Large intestine (tissue), 12 donors: ENCODE results near the gene C11orf97. TPM values are rescaled to one million over a fixed set of nuclear protein-coding genes. Genes with fewer than 3 reads are reported as not detected.

ENCODE experiments used
- DNase-seq, 2 donors: peaks; one replicate each; pipeline versions ENCODE4 v3.0.0 to v3.0.0-alpha.2; 2013
- H3K27ac ChIP-seq: one replicate; pipeline ENCODE4 v1.5.1; 2013; ENCODE audit warnings: low read length
- H3K27me3 ChIP-seq: 2 replicates; pipeline ENCODE4 v1.6.1; 2013; ENCODE audit warnings: low read length; ENCODE audit not compliant: control insufficient read depth, insufficient read depth
- H3K36me3 ChIP-seq: 2 replicates; pipeline ENCODE4 v1.6.1; 2013; ENCODE audit warnings: low read length; ENCODE audit not compliant: control insufficient read depth, insufficient read depth
- H3K4me1 ChIP-seq: one replicate; pipeline ENCODE4 v1.6.1; 2013; ENCODE audit warnings: low read length; ENCODE audit not compliant: control insufficient read depth, insufficient read depth
- H3K4me3 ChIP-seq: one replicate; pipeline ENCODE4 v1.5.1; 2013; ENCODE audit warnings: low read length
- H3K9me3 ChIP-seq: one replicate; pipeline ENCODE4 v1.6.1; 2013; ENCODE audit warnings: mild to moderate bottlenecking, low read depth, low read length, moderate library complexity; ENCODE audit not compliant: control insufficient read depth
- WGBS: methylation state at CpG from one replicate; pipeline ENCODE4 v1.1.5; 2013; ENCODE audit warnings: low lambda C conversion rate; ENCODE audit not compliant: insufficient coverage; 5-methylcytosine and 5-hydroxymethylcytosine counted together
- long read RNA-seq, 11 donors: transcript quantifications; one replicate each; lab custom pipeline, GENCODE V29; 2026
- polyA plus RNA-seq: library from polyadenylated mRNA; unstranded; fragments of 120-200 nt; gene quantifications from one replicate; pipeline ENCODE4 v1.2.1, GENCODE V29; 2013

The C11orf97 gene, protein sequence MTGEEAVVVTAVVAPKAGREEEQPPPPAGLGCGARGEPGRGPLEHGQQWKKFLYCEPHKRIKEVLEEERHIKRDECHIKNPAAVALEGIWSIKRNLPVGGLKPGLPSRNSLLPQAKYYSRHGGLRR
- polyA plus RNA-seq = not detected
- long read RNA-seq, donor 1 = 0 reads
- long read RNA-seq, donor 2 = 0 reads
- long read RNA-seq, donor 3 = 0 reads
- long read RNA-seq, donor 4 = 0 reads
- long read RNA-seq, donor 5, partial matches to known transcripts = 0 of 1 reads
- long read RNA-seq, donor 5, other reads (novel, unspliced or antisense) = 0 of 1 reads
- long read RNA-seq, donor 6 = 0 reads
- long read RNA-seq, donor 7 = 0 reads
- long read RNA-seq, donor 8 = 0 reads
- long read RNA-seq, donor 9 = 0 reads
- long read RNA-seq, donor 10, partial matches to known transcripts = 0 of 1 reads
- long read RNA-seq, donor 10, other reads (novel, unspliced or antisense) = 0 of 1 reads
- long read RNA-seq, donor 11 = 0 reads

DNA sequence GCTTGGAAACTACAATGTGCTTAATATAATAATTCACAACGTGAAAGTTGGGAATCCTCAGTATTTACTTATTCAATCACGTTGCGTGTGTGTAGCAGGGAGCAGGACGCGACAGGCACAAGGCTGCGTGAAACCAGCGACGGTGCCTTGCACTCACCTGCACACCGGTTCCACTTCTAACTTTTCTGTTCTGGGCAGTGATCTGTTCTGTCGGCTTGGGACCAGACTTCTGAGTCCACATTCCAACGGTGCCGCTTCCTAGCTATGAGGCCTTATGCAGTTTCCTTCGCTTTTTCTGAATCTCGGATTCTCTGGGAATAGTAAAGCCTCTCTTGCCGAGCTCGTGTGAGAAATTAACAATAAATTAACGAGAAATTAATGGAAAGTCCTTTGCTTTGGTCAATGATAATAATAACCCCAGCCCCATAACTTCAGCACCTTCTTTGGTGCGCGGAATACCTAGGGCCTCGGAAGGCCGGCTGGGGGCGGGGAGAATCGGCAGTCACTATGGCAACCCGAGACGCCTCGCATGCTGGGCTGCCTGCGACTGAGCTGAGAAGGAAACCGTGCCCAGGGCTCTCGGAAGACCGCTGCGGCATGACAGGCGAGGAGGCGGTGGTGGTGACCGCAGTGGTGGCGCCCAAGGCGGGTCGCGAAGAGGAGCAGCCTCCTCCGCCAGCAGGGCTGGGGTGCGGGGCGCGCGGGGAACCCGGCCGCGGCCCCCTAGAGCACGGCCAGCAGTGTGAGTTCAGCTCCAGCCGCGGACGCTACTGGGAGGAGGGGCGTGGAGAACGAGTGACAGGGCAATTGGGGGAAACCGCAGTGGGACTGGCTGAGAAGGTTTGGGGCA is at the start of gene C11orf97:
Gene C11orf97 (plus strand): TSS at position 530 of the 850 bp plus-strand sequence. CDS start 68 bp downstream, at position 598.
- Histone ChIP-seq H3K27ac (peak within 1 kb of the TSS; percentile 5), H3K36me3 (no peaks in the 10 kb centered on the region), H3K27me3 (no peaks in the 10 kb centered on the region), H3K9me3 (no peaks in the 10 kb centered on the region), H3K4me3 (peak within 1 kb of the TSS; percentile 37), H3K4me1 (peaks cover 11% of the 10 kb centered on the region)
- peak; percentile 37 to 61 for DNase-seq
- no CpG with 5 or more reads among the region's 53 CpGs for WGBS

DNA sequence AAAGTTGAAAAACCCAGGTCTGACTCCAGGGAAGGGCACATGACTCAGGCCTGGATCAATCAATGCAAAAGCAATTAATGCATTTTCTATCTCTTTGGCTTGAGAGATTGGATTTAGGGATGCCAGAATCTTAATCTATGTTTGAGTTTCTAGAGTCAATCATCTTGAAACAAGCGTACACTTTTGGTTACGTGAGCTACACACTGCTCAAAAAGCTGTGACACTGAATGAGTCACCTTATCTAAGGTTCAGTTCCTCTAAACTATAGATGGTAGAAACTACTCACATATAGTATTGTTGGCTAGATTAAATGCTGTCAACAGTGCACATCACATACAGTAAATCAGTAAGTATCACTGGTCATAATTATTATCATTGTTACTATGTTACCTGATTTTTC is 42.8 kb upstream of the C11orf97 start:
- WGBS = no CpG with 5 or more reads among the region's 2 CpGs
- H3K36me3 ChIP-seq = peaks cover 26% of the 10 kb centered on the region

DNA sequence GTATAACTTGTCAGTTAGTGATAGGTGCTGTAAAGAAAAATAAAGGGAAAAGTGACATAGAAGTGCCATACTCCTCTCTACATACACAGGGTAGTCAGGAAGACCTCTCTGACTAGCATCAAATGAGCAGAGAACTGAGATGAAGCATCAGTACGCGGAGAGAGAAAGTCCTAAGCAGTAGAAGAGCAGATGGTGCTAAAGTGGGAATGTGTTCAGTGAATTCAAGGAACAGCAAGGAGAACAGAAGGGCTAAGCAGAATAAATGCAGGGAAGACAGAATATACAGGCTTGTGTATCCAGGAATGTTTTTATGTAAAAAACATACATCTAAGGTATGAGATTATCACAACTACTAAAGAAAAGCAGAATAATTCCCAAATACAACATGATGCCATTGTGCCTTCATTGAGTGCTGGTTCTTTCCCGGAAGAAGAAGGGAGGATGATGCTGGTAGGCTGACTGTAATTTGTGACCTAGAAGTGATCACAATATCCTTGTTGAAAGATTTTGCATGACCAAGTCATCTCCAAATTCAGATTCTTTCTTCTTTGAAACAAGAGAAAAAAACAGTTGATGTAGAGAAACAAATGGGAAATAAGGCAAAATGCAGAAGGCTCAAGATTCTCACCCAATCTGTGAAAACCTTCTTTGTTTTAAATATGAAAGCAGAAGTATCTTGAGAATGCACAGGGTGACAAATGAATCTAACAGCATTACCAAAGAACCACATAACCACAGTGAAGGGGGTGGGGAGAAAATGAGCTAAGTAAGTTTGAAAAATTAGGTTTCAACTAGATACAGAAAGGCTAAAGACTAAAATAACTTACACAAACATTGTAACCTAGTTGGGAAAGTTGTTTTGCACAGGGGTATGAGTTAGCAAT is 39.1 kb upstream of the C11orf97 start:
- no peak overlapping the region for H3K27ac ChIP-seq
- H3K36me3 ChIP-seq = peaks cover 24% of the 10 kb centered on the region
- no peak overlapping the region for H3K4me3 ChIP-seq
- no peaks in the 10 kb centered on the region for H3K4me1 ChIP-seq
- WGBS = 90% methylated on average over 2 of the region's 3 CpGs
- DNase-seq = peak; percentile 2 to 4
- H3K27me3 ChIP-seq = no peaks in the 10 kb centered on the region
- H3K9me3 ChIP-seq = no peaks in the 10 kb centered on the region

More for the DNA sequence above, 42.8 kb upstream of the C11orf97 start:
- Histone ChIP-seq H3K9me3 (no peaks in the 10 kb centered on the region), H3K27ac (no peak overlapping the region), H3K4me3 (no peak overlapping the region), H3K4me1 (no peaks in the 10 kb centered on the region), H3K27me3 (no peaks in the 10 kb centered on the region)
- no peak for DNase-seq

DNA sequence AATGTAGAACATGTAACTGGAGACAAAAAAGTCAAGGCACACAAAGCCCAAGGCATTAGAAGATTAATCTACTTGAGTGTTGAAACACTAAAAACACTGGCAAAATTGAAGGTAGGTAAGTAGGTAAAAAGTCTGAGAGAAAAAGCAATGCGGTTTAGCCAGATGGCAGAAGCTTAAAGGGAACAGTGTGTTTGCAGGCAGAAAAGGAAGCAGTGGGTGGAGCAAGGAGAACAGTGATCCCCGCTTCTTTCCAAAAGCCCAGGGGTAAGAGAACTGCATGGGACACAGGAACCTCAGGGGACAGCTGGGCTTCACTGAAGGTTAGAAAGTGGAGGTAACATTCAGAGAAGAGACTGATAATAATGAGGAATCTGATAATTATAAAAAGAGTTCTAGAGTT is 34.6 kb upstream of the C11orf97 start:
- H3K27me3 ChIP-seq = no peaks in the 10 kb centered on the region
- H3K36me3 ChIP-seq = peaks cover 28% of the 10 kb centered on the region
- no peak for DNase-seq
- WGBS = 92% methylated on average over 2 of the region's 2 CpGs
- no peak overlapping the region for H3K27ac ChIP-seq
- no peaks in the 10 kb centered on the region for H3K4me1 ChIP-seq
- no peak overlapping the region for H3K4me3 ChIP-seq
- H3K9me3 ChIP-seq = no peaks in the 10 kb centered on the region

DNA sequence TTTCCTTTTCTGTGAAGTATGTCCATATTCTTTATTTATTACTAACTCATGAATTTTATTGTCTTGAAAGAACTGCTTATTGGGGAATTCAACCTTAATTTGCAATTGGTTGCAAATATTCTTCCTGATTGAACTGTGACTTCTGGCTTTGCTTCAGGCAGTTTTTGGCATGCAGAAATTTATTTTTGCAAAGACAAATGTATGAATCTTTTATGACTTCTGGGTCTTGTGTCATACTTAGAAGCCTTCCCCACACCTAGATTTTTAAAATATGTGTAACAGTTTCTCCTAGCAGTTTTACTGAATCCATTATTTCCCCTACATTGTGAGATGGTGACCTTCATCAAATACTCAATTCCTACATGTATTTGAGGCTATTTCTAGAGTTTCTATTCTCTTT is 30.9 kb upstream of the C11orf97 start:
- H3K36me3 ChIP-seq = peaks cover 29% of the 10 kb centered on the region
- no peak for DNase-seq
- no peaks in the 10 kb centered on the region for H3K4me1 ChIP-seq
- H3K27me3 ChIP-seq = no peaks in the 10 kb centered on the region
- no peaks in the 10 kb centered on the region for H3K9me3 ChIP-seq
- H3K4me3 ChIP-seq = no peak overlapping the region
- H3K27ac ChIP-seq = no peak overlapping the region

DNA sequence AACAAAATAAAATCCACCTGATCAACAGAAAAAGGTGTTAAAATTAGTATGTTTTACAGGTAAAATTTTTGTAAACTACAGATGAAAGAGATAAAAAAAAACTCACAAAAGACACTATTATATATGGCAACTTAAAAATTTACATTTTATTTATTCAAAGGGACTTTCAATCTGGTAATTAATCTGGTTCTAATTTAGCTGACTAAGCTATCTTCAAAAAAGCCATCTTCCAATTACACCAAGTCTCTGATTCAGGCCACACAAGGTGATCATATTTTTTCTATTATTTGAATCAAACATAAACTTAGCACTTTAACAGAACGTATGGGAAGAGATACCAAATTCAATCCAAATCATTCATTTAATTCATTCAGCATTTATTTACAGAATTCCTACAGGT is 26.2 kb upstream of the C11orf97 start:
- no peak for DNase-seq
- no peaks in the 10 kb centered on the region for H3K9me3 ChIP-seq
- H3K4me1 ChIP-seq = no peaks in the 10 kb centered on the region
- H3K27ac ChIP-seq = no peak overlapping the region
- no peaks in the 10 kb centered on the region for H3K27me3 ChIP-seq
- H3K4me3 ChIP-seq = no peak overlapping the region
- H3K36me3 ChIP-seq = peaks cover 38% of the 10 kb centered on the region
- WGBS = 100% methylated on average over 1 of the region's 1 CpG

DNA sequence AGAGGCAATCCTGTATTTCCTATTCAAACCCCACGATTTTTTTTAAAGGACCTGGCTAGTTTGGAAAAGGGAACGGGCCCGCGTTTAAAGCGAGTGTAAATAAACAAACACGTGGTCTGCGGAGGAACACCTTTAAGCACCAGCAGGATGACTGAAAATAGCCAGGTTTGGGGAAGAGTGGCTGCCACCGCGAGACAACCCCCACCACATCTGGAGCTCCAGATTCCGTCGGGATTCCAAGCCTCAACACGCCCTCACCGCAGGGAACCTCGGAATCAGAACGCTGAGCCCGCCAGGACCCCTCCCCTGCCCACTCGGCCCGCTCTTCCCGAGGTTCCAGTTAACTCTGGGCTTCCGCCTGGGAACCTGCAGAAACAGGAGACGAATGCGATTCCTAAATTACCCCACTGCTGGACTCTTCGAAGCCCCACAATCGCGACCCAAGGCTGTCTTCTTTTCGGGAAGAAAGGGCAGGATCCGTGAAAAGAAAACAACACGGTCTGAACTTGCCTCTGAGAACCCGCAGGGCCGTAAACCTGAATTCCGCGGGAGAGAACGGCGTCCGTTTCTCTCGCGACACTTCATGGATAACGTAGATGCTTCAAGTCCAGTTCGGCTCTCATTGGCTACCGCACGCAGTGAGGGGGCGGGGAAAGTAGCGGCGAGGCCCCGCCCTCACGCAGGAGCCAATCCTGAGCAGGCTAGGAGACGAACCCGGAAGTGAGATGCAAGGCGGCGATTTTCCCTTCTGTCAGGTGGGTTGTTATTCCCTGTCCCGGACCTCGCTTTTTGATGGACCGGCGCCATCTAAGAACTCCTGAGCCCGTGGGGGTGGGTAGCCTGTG is 18.8 kb upstream of the C11orf97 start, which contains the start of the genes ANKRD49 and MRE11:
Gene ANKRD49 (plus strand): TSS at position 704 of the 845 bp plus-strand sequence. CDS start 2,710 bp downstream, outside the sequence.
Gene MRE11 (minus strand): TSS at position 564 of the 845 bp plus-strand sequence. CDS start 1,043 bp downstream, outside the sequence.
- no CpG with 5 or more reads among the region's 55 CpGs for WGBS
- Histone ChIP-seq H3K4me1 (peaks cover 8% of the 10 kb centered on the region), H3K9me3 (no peaks in the 10 kb centered on the region), H3K4me3 (peak within 1 kb of the TSS; percentile 85), H3K36me3 (peaks cover 29% of the 10 kb centered on the region), H3K27ac (peak within 1 kb of the TSS; percentile 60), H3K27me3 (no peaks in the 10 kb centered on the region)
- DNase-seq = peak; percentile 98 to 99

DNA sequence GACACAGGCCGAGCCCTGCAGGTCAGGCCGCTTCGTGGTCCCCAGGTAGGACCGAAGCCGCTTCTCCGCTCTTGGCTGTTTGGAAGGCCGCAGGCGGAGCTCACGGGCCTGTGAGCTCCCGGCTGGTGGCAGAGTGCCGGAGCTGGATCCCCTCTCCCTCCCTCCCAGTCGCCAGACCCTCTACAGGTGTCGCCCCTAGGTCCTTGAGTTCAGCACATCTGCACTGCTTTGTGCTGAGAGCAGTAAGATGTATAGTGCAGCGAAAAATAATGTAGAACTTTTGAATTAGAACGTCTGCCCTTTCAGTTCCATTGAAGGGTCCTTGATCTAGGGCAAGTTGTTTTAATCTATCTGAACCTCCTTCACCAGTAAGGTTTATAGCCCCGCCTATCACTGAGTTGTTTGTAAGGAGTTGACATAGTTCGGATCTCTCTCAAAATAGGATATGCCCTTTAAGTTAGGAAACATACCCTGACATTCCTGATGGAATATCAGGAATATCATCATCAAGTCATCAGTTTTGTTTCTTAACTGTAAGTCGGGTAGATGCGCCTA is 18.1 kb upstream of the C11orf97 start:
- 30% methylated on average over 2 of the region's 19 CpGs for WGBS
- H3K36me3 ChIP-seq = peaks cover 27% of the 10 kb centered on the region
- DNase-seq = no peak
- H3K27me3 ChIP-seq = no peaks in the 10 kb centered on the region
- H3K4me3 ChIP-seq = peak overlapping the region; percentile 85
- peak overlapping the region; percentile 60 for H3K27ac ChIP-seq
- no peaks in the 10 kb centered on the region for H3K9me3 ChIP-seq
- H3K4me1 ChIP-seq = peaks cover 8% of the 10 kb centered on the region

DNA sequence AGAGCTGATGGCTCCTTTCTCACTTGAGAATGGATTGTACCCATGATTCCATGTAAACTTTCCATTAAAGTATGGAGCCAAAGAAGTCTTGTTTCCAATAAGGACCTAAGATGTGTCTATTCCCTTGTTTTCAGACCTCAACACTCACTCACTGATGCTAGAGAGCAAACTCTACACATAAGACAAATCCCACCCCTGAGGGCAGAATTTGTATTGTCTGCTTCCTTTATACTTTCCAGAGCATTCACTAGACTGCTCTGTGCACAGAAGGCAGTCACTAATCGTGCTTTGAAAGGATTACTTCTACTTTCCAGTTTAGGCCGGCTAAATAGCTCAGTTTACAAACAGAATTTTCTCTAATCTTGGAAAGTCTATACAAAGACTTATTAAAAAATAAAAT is 12.1 kb upstream of the C11orf97 start:
- no peak for DNase-seq
- Histone ChIP-seq H3K27me3 (no peaks in the 10 kb centered on the region), H3K9me3 (no peaks in the 10 kb centered on the region), H3K4me1 (no peaks in the 10 kb centered on the region), H3K36me3 (peaks cover 26% of the 10 kb centered on the region), H3K27ac (no peak overlapping the region), H3K4me3 (no peak overlapping the region)
- no CpG with 5 or more reads among the region's 2 CpGs for WGBS
